ENCODE data around the gene TLE1.

The TLE1 gene

DNA sequence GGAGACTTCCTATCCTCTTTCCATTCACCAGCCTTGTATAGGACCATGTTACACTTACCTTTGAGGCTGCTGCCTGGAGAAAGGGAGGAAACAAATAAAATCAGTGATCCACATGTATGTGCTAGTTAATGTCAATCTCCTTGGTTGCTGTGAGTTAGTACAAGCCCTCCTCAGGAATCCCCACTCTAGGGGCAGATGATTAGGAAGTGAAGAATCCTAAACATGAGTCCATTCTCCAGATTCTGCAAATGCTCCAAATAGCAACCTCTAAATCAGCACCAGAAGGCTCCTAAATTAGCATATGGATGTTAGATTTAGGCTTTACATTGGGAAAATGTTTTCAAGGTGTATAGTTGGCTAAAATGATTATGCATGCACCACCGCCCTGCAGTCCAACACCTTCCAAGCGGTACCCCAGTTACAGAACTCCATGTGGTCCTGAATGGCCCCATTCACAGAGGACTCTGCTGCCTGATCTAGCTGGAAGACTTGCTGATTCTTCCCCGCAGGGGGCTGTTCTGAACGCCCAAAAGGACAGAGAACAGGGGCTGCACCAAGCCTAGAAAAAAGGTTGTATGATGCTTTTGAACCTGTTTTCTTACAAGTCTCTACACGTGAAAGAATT lies 123.2 kb downstream of the TLE1 start:
- Histone ChIP-seq H3K27ac (no peak overlapping the region), H3K79me2 (ENCODE audit: insufficient read depth, low read depth) (no peaks in the 10 kb centered on the region), H4K20me1 (ENCODE audit: insufficient read depth) (no peaks in the 10 kb centered on the region), H3K4me1 (ENCODE audit: low read depth, poor library complexity, severe bottlenecking) (no peaks in the 10 kb centered on the region), H3K4me3 (IDR thresholded peaks at IDR 0.05; ENCODE audit: insufficient read depth, low read depth, low read length) (no peak overlapping the region), H3K9ac (no peak overlapping the region), H2AFZ (ENCODE audit: low read depth) (no peak overlapping the region), H3K4me2 (no peak overlapping the region), H3K27me3 (ENCODE audit: insufficient read depth, low read depth) (no peaks in the 10 kb centered on the region), H3K36me3 (ENCODE audit: insufficient read depth) (no peaks in the 10 kb centered on the region)
- TF ChIP-seq, protein P1, sequence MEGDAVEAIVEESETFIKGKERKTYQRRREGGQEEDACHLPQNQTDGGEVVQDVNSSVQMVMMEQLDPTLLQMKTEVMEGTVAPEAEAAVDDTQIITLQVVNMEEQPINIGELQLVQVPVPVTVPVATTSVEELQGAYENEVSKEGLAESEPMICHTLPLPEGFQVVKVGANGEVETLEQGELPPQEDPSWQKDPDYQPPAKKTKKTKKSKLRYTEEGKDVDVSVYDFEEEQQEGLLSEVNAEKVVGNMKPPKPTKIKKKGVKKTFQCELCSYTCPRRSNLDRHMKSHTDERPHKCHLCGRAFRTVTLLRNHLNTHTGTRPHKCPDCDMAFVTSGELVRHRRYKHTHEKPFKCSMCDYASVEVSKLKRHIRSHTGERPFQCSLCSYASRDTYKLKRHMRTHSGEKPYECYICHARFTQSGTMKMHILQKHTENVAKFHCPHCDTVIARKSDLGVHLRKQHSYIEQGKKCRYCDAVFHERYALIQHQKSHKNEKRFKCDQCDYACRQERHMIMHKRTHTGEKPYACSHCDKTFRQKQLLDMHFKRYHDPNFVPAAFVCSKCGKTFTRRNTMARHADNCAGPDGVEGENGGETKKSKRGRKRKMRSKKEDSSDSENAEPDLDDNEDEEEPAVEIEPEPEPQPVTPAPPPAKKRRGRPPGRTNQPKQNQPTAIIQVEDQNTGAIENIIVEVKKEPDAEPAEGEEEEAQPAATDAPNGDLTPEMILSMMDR (conservative IDR thresholded peaks at IDR 0.05; ENCODE audit: low read depth, low read length): no peak

DNA sequence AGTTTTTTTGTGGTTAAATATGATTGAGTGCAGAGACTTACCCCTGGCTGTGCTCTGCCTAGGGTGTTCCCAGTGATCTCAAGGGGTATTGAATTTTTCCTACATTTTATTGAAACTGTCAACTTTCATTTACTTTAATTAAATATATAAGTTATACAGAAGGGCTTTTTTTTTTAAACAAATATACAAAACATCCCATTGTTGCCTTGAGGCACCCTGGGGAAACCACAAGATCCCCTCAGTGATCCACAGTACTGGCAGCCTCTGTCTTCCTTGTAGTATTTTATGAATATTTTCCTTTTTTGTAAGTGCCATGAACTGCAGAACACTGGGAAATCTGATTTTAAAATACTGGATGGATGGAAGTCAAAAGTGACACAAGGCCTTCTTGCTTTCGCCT lies 123.7 kb downstream of the TLE1 start:
- no peak overlapping the region for H3K9ac ChIP-seq
- TF ChIP-seq, protein P1 (conservative IDR thresholded peaks at IDR 0.05; ENCODE audit: low read depth, low read length): no peak

DNA sequence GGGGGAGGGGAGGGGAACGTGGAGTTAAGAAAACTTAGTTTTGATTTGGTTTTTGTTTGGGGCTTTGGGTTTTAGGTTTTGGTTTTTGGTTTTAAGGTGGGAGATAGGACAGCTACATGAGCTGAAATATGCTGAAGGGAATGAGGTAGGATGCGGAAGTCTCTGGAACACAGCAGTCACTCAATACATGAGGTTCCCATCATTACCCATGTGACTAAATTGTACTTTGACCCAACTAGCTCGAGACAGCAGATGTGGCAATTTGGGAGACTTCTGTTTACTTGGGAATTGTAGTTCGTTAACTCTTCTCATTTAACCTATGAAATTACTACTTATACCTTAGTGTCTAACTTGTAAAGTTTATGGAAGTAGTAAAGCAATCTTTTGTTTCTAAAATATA lies 124.2 kb downstream of the TLE1 start:
- TF ChIP-seq, protein P1 (conservative IDR thresholded peaks at IDR 0.05; ENCODE audit: low read depth, low read length): no peak
- Histone ChIP-seq H3K27me3 (ENCODE audit: insufficient read depth, low read depth) (no peaks in the 10 kb centered on the region), H3K9ac (no peak overlapping the region), H2AFZ (ENCODE audit: low read depth) (no peak overlapping the region), H3K36me3 (ENCODE audit: insufficient read depth) (no peaks in the 10 kb centered on the region), H3K4me3 (IDR thresholded peaks at IDR 0.05; ENCODE audit: insufficient read depth, low read depth, low read length) (no peak overlapping the region), H3K4me1 (ENCODE audit: low read depth, poor library complexity, severe bottlenecking) (no peaks in the 10 kb centered on the region), H3K27ac (no peak overlapping the region), H3K79me2 (ENCODE audit: insufficient read depth, low read depth) (no peaks in the 10 kb centered on the region), H3K4me2 (no peak overlapping the region), H4K20me1 (ENCODE audit: insufficient read depth) (no peaks in the 10 kb centered on the region)

More for the DNA sequence above, 123.7 kb downstream of the TLE1 start:
- H3K27ac ChIP-seq: no peak overlapping the region
- H3K36me3 ChIP-seq (ENCODE audit: insufficient read depth): no peaks in the 10 kb centered on the region
- H3K4me2 ChIP-seq: no peak overlapping the region
- H3K4me3 ChIP-seq (IDR thresholded peaks at IDR 0.05; ENCODE audit: insufficient read depth, low read depth, low read length): no peak overlapping the region
- H4K20me1 ChIP-seq (ENCODE audit: insufficient read depth): no peaks in the 10 kb centered on the region
- H3K79me2 ChIP-seq (ENCODE audit: insufficient read depth, low read depth): no peaks in the 10 kb centered on the region
- H3K27me3 ChIP-seq (ENCODE audit: insufficient read depth, low read depth): no peaks in the 10 kb centered on the region
- H3K4me1 ChIP-seq (ENCODE audit: low read depth, poor library complexity, severe bottlenecking): no peaks in the 10 kb centered on the region
- no peak overlapping the region for H2AFZ ChIP-seq (ENCODE audit: low read depth)

DNA sequence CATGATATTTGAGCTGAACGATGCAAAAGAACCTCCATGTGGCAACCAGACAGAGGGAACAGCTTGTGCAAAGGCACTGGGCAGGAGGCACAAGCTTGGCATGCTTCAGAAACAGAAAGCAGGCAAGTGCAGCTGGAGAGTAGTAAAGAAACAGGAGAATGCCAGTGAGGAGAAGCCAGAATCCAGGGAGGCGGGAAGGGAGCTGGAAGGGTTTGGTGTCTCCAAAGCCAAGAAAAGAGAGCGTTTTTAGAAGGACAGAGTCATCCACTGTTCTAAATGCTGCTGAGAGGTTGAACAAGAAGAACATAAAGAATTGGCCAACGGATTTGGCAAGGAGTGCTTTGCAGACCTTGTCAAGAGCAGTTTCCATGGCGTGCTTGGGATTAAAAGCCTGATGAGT lies 124.7 kb downstream of the TLE1 start:
- TF ChIP-seq, protein P1 (conservative IDR thresholded peaks at IDR 0.05; ENCODE audit: low read depth, low read length): no peak
- Histone ChIP-seq H3K36me3 (ENCODE audit: insufficient read depth) (no peaks in the 10 kb centered on the region), H3K4me3 (IDR thresholded peaks at IDR 0.05; ENCODE audit: insufficient read depth, low read depth, low read length) (no peak overlapping the region), H3K79me2 (ENCODE audit: insufficient read depth, low read depth) (no peaks in the 10 kb centered on the region), H3K4me1 (ENCODE audit: low read depth, poor library complexity, severe bottlenecking) (no peaks in the 10 kb centered on the region), H3K4me2 (no peak overlapping the region), H3K27me3 (ENCODE audit: insufficient read depth, low read depth) (no peaks in the 10 kb centered on the region), H2AFZ (ENCODE audit: low read depth) (no peak overlapping the region), H3K9ac (no peak overlapping the region), H4K20me1 (ENCODE audit: insufficient read depth) (no peaks in the 10 kb centered on the region), H3K27ac (no peak overlapping the region)

Measured in KMS-11 (cell line).